ENCODE results near the gene BRCC3.
A peak's percentile ranks its signal among the peaks of the same experiment; 100 is the strongest.
"Not testable (repeated sequence)": the region's sequence is repeated elsewhere in the genome, so short reads cannot be mapped to it uniquely, and the experiment has no call there.

Gene BRCC3

DNA sequence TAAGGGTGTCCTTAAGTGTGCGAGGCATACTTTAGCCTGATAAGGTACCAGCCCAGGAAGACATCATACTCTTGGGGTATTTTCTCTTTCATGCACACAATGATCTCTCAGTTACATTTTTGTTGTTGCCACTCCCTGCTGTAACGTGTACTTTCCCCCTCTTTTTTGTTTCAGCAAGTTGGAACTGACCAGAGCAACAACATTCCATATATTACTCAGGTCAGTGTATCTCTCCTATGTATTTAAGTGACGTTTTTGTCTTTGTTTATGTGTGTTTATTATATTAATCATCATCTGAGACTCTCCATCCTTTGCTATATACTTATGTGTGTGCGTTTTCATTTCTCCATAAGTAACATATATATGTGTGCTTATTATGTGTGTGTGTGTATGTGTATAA, 73.6 kb downstream of the BRCC3 start:
- DNase-seq = no peak

DNA sequence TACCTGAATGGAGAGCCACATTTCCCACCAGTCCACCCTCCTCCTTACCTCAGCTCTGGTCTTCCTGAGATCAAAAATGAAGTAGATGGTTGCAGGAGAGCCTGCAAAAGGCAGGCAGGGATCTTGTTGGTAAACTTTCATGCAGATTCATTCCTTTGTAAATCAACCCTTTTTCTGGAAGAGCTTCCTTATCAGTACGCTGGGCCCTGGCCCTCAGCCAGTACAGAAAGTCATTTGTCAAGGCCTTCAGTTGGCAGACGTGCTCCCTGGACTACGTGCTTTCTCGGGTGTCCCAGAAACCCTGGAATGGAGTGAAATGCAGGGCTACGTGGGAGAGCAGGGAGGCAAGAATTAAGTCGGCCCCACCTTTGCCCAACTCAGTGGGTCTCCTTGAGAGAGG, 76.3 kb downstream of the BRCC3 start:
- DNase-seq = not testable (repeated sequence)

DNA sequence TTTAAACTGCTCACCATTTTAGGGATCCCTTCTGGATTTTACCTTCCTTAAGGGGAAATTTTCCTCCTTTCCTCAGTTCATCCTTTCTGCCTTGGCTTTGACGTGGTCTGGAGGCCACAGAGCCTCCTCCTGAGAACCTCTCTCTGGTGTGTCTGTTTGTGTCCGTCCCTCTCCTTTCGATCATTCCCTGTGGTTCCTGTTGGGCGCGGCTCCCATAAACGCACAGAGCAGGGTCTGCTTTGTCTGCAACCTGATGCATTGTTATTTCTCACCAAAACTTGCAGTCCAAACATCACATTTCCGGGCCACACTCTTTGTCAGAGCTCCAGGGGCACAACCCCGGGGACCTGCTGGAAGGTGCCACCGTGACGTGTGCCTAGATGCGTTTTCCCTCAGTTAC, 76.9 kb downstream of the BRCC3 start:
- DNase-seq = not testable (repeated sequence)

DNA sequence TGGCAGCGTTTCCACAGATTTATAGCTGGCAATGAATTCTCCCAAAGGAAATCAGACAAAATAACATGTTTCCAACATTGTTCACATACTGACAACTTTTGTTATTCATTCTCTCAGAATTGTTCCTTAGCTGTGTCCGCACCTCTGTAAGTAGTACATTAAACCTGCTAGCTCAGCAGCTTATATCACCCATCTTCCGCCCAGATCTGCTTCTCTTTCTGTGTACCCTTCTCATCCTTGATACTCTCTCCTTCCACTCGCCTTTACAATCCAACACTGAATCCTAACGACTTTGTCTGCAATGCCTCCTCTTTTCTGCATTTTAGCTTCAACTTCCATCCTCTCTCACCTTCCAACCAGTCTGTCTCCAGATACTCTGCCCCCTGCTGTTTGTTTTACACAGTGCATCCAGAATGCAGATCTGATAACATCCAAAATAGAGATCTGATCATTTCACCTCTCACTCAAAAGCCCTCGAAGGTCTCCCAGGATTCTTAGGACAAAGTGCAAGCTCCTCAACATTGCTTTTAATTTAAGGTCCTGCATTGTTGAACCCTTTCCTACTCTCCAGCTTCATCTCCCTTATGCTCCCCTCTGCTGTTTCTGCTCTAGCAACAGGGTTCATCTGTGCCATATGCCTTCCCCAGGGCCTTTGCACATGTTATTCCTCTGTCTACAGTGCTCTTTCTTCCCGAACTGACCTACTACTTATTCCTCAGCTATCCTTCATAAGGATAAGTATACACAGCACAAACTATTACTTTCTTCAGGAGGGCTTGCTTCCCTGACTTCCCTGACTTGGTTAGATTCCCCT, 77.6 kb downstream of the BRCC3 start:
- peak in 2 of 5 donors; percentile 3 to 23 for DNase-seq

DNA sequence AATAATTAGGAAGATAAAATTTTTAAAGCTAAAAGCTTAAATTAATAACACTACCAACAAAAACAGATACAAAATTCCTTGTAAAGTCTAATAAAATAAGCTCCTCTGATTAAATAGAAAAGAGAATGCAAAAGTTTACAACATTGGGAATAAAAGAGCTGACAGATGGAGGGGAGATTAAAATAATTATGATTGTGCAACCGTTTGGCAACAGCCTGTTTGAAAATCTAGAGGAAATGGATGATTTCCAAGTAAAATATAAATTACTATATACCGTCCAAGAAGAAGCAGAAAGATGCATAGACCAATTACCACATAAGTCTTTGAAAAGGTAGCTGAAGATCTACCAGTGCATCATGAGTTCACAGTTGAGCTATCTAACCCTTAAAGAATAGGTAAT, 98.6 kb downstream of the BRCC3 start:
- DNase-seq = no peak

All from T-helper 1 cell (primary cell).